IPS-18a (cell line): ENCODE data around the gene TIGD4.
"Not testable (repeated sequence)": the region's sequence is repeated elsewhere in the genome, so short reads cannot be mapped to it uniquely, and the experiment has no call there.

Source experiments
- H3K27ac ChIP-seq: one replicate; pipeline ENCODE4 v1.5.1; 2013; ENCODE audit warnings: low read length
- H3K27me3 ChIP-seq: one replicate; pipeline ENCODE4 v1.6.1; 2013; ENCODE audit warnings: mild to moderate bottlenecking, low read length; ENCODE audit not compliant: control insufficient read depth, insufficient read depth
- H3K36me3 ChIP-seq: one replicate; pipeline ENCODE4 v1.6.1; 2013; ENCODE audit warnings: low read depth, low read length; ENCODE audit not compliant: control insufficient read depth
- H3K4me1 ChIP-seq: one replicate; pipeline ENCODE4 v1.6.1; 2013; ENCODE audit warnings: low read depth, low read length; ENCODE audit not compliant: control insufficient read depth
- H3K4me3 ChIP-seq: one replicate; pipeline ENCODE4 v1.5.1; 2013; ENCODE audit warnings: low read length
- H3K9ac ChIP-seq: one replicate; pipeline ENCODE4 v1.6.1; 2013; ENCODE audit warnings: mild to moderate bottlenecking, low read length, moderate library complexity
- H3K9me3 ChIP-seq: one replicate; pipeline ENCODE4 v1.6.1; 2013; ENCODE audit warnings: low read depth, low read length; ENCODE audit not compliant: control insufficient read depth

TIGD4 gene

DNA sequence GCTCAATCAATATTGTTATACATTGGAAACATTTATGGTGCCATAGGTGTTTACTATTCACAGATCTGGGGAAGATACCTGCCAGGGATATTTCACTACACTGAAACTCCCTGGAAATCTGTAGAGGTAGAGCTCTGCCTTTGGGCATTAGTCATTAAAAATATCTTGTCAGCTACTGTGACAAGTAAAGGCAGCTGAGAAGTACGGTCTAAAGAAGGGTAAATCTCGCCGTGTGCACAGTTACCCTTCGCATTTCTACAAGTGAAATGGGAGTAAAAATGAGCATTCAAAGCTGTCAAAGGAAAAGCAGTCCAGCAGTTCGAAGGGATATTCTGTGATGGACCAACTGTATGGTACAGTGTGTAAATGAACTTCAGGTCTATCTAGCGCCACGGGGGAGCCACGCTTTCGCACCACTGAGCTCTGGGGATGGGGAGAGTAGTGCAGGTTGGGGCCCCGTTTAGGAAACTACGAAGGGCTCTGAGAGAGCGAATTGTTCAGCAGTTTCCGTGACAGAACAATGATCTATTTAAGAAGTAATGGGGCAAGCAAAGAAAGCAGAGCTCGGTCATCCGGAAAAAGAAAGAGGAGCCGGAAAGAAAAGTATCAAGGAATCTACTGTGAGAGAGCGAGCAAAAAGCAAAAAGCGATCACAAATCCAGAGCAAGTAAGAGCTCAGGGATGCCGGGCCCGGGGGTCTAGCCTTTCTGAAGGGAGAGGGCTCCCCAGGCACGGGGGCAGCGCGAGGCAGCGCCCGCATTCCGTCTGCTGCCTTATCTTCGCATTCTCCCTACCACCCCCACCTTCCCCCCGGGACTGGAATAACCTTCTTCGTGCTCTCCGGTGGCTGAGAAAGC is 646 bp downstream of the TIGD4 start:
- Histone ChIP-seq H3K36me3 (peaks cover 3% of the 10 kb centered on the region), H3K9ac (peak overlapping the region; percentile 85), H3K4me3 (peak overlapping the region; percentile 90), H3K27me3 (no peaks in the 10 kb centered on the region), H3K4me1 (peaks cover 5% of the 10 kb centered on the region), H3K9me3 (no peaks in the 10 kb centered on the region), H3K27ac (peak overlapping the region; percentile 78)

GRCh38 chr4:152777488-152777887 is 2.0 kb downstream of the TIGD4 start:
- Histone ChIP-seq H3K27ac (no peak overlapping the region), H3K9me3 (no peaks in the 10 kb centered on the region), H3K9ac (no peak overlapping the region), H3K4me1 (peaks cover 5% of the 10 kb centered on the region), H3K36me3 (no peaks in the 10 kb centered on the region), H3K4me3 (no peak overlapping the region), H3K27me3 (no peaks in the 10 kb centered on the region)

DNA sequence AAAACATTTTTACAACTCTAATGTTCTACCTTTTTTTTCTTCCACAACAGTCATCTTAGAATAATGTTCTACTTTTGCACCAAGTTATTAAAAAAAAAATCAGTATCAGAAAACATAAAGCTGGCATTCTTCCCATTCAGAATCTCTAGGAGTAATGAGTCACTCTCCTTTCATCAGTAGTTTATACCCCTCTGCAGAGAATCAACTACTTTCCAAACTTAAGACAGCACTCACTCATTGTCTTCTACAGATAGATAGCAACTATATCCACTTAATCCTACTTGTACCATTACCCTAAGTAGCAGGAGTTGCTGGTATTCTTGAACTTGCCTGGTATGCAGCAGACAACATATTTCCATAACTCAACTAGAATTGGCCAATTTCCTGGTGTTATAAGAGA is 3.2 kb downstream of the TIGD4 start:
- no peaks in the 10 kb centered on the region for H3K36me3 ChIP-seq
- H3K27me3 ChIP-seq: no peaks in the 10 kb centered on the region
- no peak overlapping the region for H3K9ac ChIP-seq
- peaks cover 5% of the 10 kb centered on the region for H3K4me1 ChIP-seq
- H3K9me3 ChIP-seq: no peaks in the 10 kb centered on the region
- H3K27ac ChIP-seq: no peak overlapping the region
- no peak overlapping the region for H3K4me3 ChIP-seq

DNA sequence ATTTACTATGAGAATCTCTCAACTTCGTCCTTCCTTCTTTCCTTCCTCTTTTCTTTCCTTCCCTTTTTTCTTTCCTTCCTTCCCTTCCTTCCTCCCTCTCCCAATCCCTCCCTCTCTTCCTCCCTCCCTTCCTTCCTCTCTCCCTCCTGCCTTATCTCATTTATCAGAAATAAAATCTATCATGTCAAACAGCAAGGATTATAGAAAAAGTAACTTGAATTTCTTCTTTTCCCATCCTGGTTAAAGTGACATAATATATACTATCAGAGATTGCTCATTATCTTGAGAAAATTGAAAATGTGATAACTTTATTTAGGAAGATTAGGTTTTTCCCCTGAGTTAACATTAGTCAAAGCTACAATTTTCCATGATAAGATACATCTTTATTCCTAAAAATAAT is 5.6 kb downstream of the TIGD4 start:
- no peak overlapping the region for H3K4me3 ChIP-seq
- H3K36me3 ChIP-seq: no peaks in the 10 kb centered on the region
- peaks cover 5% of the 10 kb centered on the region for H3K4me1 ChIP-seq
- H3K27me3 ChIP-seq: no peaks in the 10 kb centered on the region
- no peak overlapping the region for H3K27ac ChIP-seq
- H3K9ac ChIP-seq: no peak overlapping the region
- H3K9me3 ChIP-seq: no peaks in the 10 kb centered on the region

- no peaks in the 10 kb centered on the region for H3K36me3 ChIP-seq
- H3K4me1 ChIP-seq: no peaks in the 10 kb centered on the region
- H3K9ac ChIP-seq: no peak overlapping the region
- no peaks in the 10 kb centered on the region for H3K9me3 ChIP-seq
- no peak overlapping the region for H3K4me3 ChIP-seq
- H3K27me3 ChIP-seq: no peaks in the 10 kb centered on the region
- no peak overlapping the region for H3K27ac ChIP-seq
Observed at GRCh38 chr4:152773339-152773738, 6.2 kb downstream of the TIGD4 start.

- no peaks in the 10 kb centered on the region for H3K36me3 ChIP-seq
Observed at GRCh38 chr4:152771741-152772533, 7.6 kb downstream of the TIGD4 start.

GRCh38 chr4:152765069-152765737 is 14.3 kb downstream of the TIGD4 start:
- H3K27ac ChIP-seq, H3K9ac ChIP-seq, H3K9me3 ChIP-seq, H3K36me3 ChIP-seq, H3K4me3 ChIP-seq, H3K27me3 ChIP-seq, H3K4me1 ChIP-seq: not testable (repeated sequence)

More at GRCh38 chr4:152771741-152772533, 7.6 kb downstream of the TIGD4 start:
- no peak overlapping the region for H3K4me3 ChIP-seq
- H3K4me1 ChIP-seq: no peaks in the 10 kb centered on the region
- no peak overlapping the region for H3K9ac ChIP-seq
- no peaks in the 10 kb centered on the region for H3K27me3 ChIP-seq
- no peaks in the 10 kb centered on the region for H3K9me3 ChIP-seq
- no peak overlapping the region for H3K27ac ChIP-seq

DNA sequence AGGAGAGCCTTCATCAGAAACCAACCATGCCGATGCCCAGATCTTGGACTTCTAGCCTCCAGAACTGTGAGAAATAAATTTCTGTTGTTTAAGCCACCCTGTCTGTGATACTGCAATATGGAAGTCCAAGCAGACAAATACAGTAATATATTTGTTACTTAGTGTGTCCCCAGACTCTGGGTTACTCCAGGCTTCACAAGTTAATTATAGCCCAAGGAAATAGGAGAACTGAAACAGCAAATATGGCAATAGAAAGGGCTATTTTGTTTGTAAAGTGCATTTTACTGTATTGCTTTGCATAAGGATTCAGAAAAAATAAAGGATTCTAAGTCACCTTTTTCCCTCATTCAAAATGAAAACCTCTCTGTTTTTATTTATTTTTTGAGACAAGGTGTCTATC is 15.7 kb downstream of the TIGD4 start:
- H3K4me3 ChIP-seq: no peak overlapping the region
- no peaks in the 10 kb centered on the region for H3K27me3 ChIP-seq
- no peaks in the 10 kb centered on the region for H3K36me3 ChIP-seq
- H3K27ac ChIP-seq: no peak overlapping the region
- H3K9ac ChIP-seq: no peak overlapping the region
- H3K9me3 ChIP-seq: no peaks in the 10 kb centered on the region
- H3K4me1 ChIP-seq: peaks cover 8% of the 10 kb centered on the region

DNA sequence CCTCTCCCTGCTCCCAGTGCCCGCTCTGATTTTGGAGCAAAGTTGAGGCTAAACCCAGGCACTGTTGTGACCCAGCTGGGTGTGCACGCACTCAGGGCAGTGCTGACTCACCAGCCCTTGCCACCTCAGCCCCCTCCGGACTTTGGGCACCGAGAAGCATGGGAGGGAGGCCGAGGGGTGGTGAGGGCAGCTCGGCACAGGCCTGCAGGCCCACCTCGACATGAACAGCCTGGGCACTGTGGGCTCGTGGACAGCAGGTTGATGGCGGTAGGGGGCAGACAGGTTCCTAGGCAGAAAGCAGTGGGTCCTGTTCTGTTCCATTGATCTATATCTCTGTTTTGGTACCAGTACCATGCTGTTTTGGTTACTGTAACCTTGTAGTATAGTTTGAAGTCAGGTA is 30.9 kb downstream of the TIGD4 start:
- H3K9me3 ChIP-seq: no peaks in the 10 kb centered on the region
- H3K27ac ChIP-seq: no peak overlapping the region
- no peak overlapping the region for H3K9ac ChIP-seq
- H3K4me3 ChIP-seq: no peak overlapping the region
- H3K36me3 ChIP-seq: no peaks in the 10 kb centered on the region
- H3K27me3 ChIP-seq: no peaks in the 10 kb centered on the region
- no peaks in the 10 kb centered on the region for H3K4me1 ChIP-seq

DNA sequence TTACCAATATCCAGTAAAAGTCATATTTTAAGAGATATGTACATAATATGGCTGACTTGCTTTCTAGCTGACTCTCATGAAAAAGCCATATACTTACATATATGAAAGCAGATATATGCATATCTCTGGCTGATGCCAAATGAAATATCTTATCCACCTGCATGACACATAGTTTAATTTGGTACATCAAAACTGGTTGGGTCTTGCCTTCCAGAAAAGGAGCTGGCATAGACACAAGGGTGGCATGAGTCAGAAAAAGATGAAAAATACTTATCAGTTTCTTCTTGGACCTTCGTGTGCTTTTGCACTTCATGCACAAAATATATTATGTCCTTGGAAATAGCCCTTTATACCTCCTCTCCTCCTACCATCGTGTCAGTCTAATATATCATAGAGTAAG is 32.1 kb downstream of the TIGD4 start:
- Histone ChIP-seq H3K36me3 (no peaks in the 10 kb centered on the region), H3K4me3 (no peak overlapping the region), H3K27ac (no peak overlapping the region)

GRCh38 chr4:152738827-152739226 is 40.7 kb downstream of the TIGD4 start:
- Histone ChIP-seq H3K36me3 (no peaks in the 10 kb centered on the region), H3K4me1 (peaks cover 8% of the 10 kb centered on the region), H3K9me3 (no peaks in the 10 kb centered on the region), H3K4me3 (no peak overlapping the region), H3K27me3 (no peaks in the 10 kb centered on the region), H3K9ac (no peak overlapping the region), H3K27ac (no peak overlapping the region)

More for the DNA sequence above, 32.1 kb downstream of the TIGD4 start:
- H3K9me3 ChIP-seq: no peaks in the 10 kb centered on the region
- no peaks in the 10 kb centered on the region for H3K27me3 ChIP-seq
- no peaks in the 10 kb centered on the region for H3K4me1 ChIP-seq
- no peak overlapping the region for H3K9ac ChIP-seq
